Measurements from ENCODE around the gene RAB38. TPM values are rescaled to one million over a fixed set of nuclear protein-coding genes. Genes with fewer than 3 reads are reported as not detected.

RAB38 gene
- total and polyA plus RNA-seq, 2 donors (not counting 1 experiment from before 2014, with no cell fraction given) = 1.9 to 10.1 TPM

GRCh38 chr11:88119561-88119960 lies 55.7 kb downstream of the RAB38 start:
- Histone ChIP-seq H3K4me3 (replicated peaks in 1 of 4; ENCODE audit: control extremely low read depth in 1 of 4, insufficient read depth in 1 of 4, low read depth in 3 of 4, low read length in 4 of 4) (no peak overlapping the region), H3K9ac (ENCODE audit: insufficient read depth, low read length) (no peak overlapping the region)
- DNase-seq (ENCODE audit: low read depth in 2 of 2) = no peak

DNA sequence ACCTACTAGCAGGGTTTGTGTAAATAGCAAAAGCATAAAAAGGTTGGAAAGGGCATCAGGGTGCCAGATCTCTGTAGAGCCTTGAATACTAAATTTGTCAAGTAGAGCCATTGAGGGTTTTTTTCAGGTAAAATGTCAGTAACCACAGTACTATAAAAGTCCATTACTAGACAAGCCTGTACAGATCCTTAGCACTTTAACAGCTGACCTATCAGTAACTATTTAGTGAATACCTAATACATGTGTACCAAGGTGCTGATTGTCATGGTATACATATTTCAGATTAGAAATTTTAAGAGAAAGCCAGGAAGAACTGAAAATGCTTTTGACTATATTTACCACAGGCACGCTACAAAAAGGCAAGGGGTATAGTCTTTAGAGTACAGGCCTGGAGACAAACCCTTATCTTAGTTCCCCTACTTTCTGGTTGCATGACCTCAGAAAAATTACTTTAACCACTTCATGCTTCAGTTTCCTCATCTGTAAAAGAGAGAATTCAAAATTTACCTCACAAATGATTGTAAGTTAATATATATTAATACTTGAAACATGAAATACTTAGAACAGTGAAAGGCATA lies 57.9 kb downstream of the RAB38 start:
- no peak for TF ChIP-seq EZH2 (IDR thresholded peaks at IDR 0.05; ENCODE audit: low read length, missing control alignments)
- TF ChIP-seq, protein P1, sequence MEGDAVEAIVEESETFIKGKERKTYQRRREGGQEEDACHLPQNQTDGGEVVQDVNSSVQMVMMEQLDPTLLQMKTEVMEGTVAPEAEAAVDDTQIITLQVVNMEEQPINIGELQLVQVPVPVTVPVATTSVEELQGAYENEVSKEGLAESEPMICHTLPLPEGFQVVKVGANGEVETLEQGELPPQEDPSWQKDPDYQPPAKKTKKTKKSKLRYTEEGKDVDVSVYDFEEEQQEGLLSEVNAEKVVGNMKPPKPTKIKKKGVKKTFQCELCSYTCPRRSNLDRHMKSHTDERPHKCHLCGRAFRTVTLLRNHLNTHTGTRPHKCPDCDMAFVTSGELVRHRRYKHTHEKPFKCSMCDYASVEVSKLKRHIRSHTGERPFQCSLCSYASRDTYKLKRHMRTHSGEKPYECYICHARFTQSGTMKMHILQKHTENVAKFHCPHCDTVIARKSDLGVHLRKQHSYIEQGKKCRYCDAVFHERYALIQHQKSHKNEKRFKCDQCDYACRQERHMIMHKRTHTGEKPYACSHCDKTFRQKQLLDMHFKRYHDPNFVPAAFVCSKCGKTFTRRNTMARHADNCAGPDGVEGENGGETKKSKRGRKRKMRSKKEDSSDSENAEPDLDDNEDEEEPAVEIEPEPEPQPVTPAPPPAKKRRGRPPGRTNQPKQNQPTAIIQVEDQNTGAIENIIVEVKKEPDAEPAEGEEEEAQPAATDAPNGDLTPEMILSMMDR (conservative IDR thresholded peaks at IDR 0.05 in 1 of 2, IDR thresholded peaks at IDR 0.05 in 1 of 2; ENCODE audit: low read depth in 1 of 2, low read length in 2 of 2) = no peak
- Histone ChIP-seq H3K36me3 (ENCODE audit: control insufficient read depth, insufficient read depth, low read length) (no peaks in the 10 kb centered on the region), H3K4me3 (replicated peaks in 1 of 4; ENCODE audit: control extremely low read depth in 1 of 4, insufficient read depth in 1 of 4, low read depth in 3 of 4, low read length in 4 of 4) (no peak overlapping the region), H3K79me2 (ENCODE audit: control insufficient read depth, insufficient read depth, low read length) (no peaks in the 10 kb centered on the region), H3K4me2 (ENCODE audit: extremely low read depth, insufficient read depth, low read length) (no peak overlapping the region), H3K27me3 (ENCODE audit: control insufficient read depth, insufficient read depth, low read length) (no peaks in the 10 kb centered on the region), H4K20me1 (ENCODE audit: control insufficient read depth, extremely low read depth, insufficient read depth, low read length) (no peaks in the 10 kb centered on the region), H3K9me3 (ENCODE audit: control insufficient read depth, insufficient read depth, low read depth, low read length) (no peaks in the 10 kb centered on the region), H2AFZ (ENCODE audit: low read length) (no peak overlapping the region), H3K27ac (ENCODE audit: insufficient read depth, low read length) (no peak overlapping the region), H3K4me1 (ENCODE audit: control insufficient read depth, extremely low read depth, insufficient read depth, low read length) (no peaks in the 10 kb centered on the region), H3K9ac (ENCODE audit: insufficient read depth, low read length) (no peak overlapping the region)
- no peak for DNase-seq (ENCODE audit: low read depth in 2 of 2)

More at GRCh38 chr11:88119561-88119960, 55.7 kb downstream of the RAB38 start:
- TF ChIP-seq EZH2 (IDR thresholded peaks at IDR 0.05; ENCODE audit: low read length, missing control alignments) = no peak
- TF ChIP-seq, protein P1 (conservative IDR thresholded peaks at IDR 0.05 in 1 of 2, IDR thresholded peaks at IDR 0.05 in 1 of 2; ENCODE audit: low read depth in 1 of 2, low read length in 2 of 2) = no peak
- Histone ChIP-seq H3K36me3 (ENCODE audit: control insufficient read depth, insufficient read depth, low read length) (no peaks in the 10 kb centered on the region), H3K4me1 (ENCODE audit: control insufficient read depth, extremely low read depth, insufficient read depth, low read length) (no peaks in the 10 kb centered on the region), H2AFZ (ENCODE audit: low read length) (no peak overlapping the region), H3K4me2 (ENCODE audit: extremely low read depth, insufficient read depth, low read length) (no peak overlapping the region), H3K27ac (ENCODE audit: insufficient read depth, low read length) (no peak overlapping the region), H4K20me1 (ENCODE audit: control insufficient read depth, extremely low read depth, insufficient read depth, low read length) (no peaks in the 10 kb centered on the region), H3K79me2 (ENCODE audit: control insufficient read depth, insufficient read depth, low read length) (no peaks in the 10 kb centered on the region), H3K27me3 (ENCODE audit: control insufficient read depth, insufficient read depth, low read length) (no peaks in the 10 kb centered on the region), H3K9me3 (ENCODE audit: control insufficient read depth, insufficient read depth, low read depth, low read length) (no peaks in the 10 kb centered on the region)

DNA sequence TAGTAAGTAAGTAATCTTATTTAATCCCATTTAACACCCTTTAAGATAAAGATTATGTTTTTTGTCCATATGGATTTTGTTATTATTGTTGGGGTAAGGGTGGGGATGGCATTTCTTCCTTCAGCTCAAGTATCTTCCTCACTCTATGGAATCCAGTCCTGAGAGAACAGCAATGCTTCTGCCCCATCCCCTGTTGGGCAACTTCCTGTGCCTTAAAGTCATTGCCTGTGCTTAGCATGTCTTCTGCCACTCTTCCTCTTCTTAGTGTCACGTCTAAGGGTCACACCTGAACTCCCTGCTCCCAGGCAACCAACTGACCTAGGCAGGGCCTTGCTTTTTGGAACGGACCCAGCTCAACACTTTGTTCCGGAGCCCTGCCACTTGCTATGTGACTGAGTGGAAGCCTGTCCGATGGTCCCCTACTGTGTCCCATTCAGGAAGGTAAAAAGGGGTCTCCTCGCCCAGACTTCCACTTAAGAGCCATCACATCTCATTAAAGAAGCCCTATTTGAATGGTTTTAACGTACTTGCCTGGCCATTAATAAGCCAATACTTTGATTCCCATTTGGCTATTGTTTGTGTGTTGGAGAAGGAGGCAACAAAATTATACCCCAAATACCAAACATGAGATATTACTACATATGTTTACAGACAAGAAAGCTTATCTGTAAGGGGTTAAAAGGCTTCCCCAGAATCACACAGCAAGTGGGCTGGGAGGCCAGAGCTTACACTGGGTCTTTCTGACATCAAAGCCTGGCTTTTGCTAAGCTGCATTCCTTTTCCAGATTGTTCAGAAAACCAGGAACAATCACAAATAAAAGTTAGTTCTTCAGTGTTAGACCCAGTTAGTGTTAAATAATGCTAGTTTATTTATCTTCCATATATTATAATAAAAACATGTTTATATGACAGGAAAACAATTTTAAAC lies 59.2 kb downstream of the RAB38 start:
- Histone ChIP-seq H3K36me3 (ENCODE audit: control insufficient read depth, insufficient read depth, low read length) (no peaks in the 10 kb centered on the region), H3K9ac (ENCODE audit: insufficient read depth, low read length) (no peak overlapping the region), H3K79me2 (ENCODE audit: control insufficient read depth, insufficient read depth, low read length) (no peaks in the 10 kb centered on the region), H3K4me3 (replicated peaks in 1 of 4; ENCODE audit: control extremely low read depth in 1 of 4, insufficient read depth in 1 of 4, low read depth in 3 of 4, low read length in 4 of 4) (no peak overlapping the region), H3K4me2 (ENCODE audit: extremely low read depth, insufficient read depth, low read length) (no peak overlapping the region), H3K4me1 (ENCODE audit: control insufficient read depth, extremely low read depth, insufficient read depth, low read length) (no peaks in the 10 kb centered on the region), H3K9me3 (ENCODE audit: control insufficient read depth, insufficient read depth, low read depth, low read length) (no peaks in the 10 kb centered on the region), H2AFZ (ENCODE audit: low read length) (no peak overlapping the region), H3K27me3 (ENCODE audit: control insufficient read depth, insufficient read depth, low read length) (no peaks in the 10 kb centered on the region), H3K27ac (ENCODE audit: insufficient read depth, low read length) (no peak overlapping the region), H4K20me1 (ENCODE audit: control insufficient read depth, extremely low read depth, insufficient read depth, low read length) (no peaks in the 10 kb centered on the region)
- DNase-seq (ENCODE audit: low read depth in 2 of 2) = no peak
- no peak for TF ChIP-seq EZH2 (IDR thresholded peaks at IDR 0.05; ENCODE audit: low read length, missing control alignments)
- TF ChIP-seq, protein P1 (conservative IDR thresholded peaks at IDR 0.05 in 1 of 2, IDR thresholded peaks at IDR 0.05 in 1 of 2; ENCODE audit: low read depth in 1 of 2, low read length in 2 of 2) = no peak

Data from fibroblast of lung (primary cell).